K562 (cell line): ENCODE measurements around the gene PIK3CD. TPM values are rescaled to one million over a fixed set of nuclear protein-coding genes. Genes with fewer than 3 reads are reported as not detected.

Experiments
- ATAC-seq: fragments of 200-7000 bp; cut with Tn5 transposase; 3 replicates; pipeline ENCODE4 v1.9.1; 2020; ENCODE audit warnings: moderate library complexity
- BruUV-seq: library from RNA; stranded (reverse); fragments of 400-500 nt; replicated peaks from 2 replicates; lab custom pipeline; 2021; lab: Mats Ljungman, UMichigan
- CTCF ChIA-PET: fragments of 300-600 bp; formaldehyde crosslinking; extraction: SDS; loops from one replicate; lab custom pipeline; 2021; ENCODE audit warnings: low intra/inter-chr PET ratio; lab: Yijun Ruan, JAX
- POLR2A ChIA-PET: fragments of 300-600, 350-650 bp; sonication (Branson Sonifier 250); formaldehyde crosslinking; extraction: SDS; loops from one replicate; lab custom pipeline; 2021; ENCODE audit warnings: antibody characterized with exemption, inconsistent platforms; lab: Yijun Ruan, JAX
- DNase-seq, 4 experiments: peaks; one replicate each; pipeline versions ENCODE4 v3.0.0 to v3.0.0-alpha.2; 2011 to 2018; ENCODE audit warnings: low spot score in 3 of 4, mixed read lengths in 3 of 4; ENCODE audit errors: extremely low read depth in 1 of 4
- FAIRE-seq: peaks from 2 replicates; lab custom pipeline; 2011; peaks lifted over from hg19 to GRCh38; lab: Jason Lieb, UNC
- H2AFZ ChIP-seq: 2 replicates; pipeline ENCODE4 v1.6.0; 2011; ENCODE audit warnings: low read depth, low read length, control low read depth, inconsistent platforms
- H3K27ac ChIP-seq: fragments of 200-600 bp; 3 replicates; pipeline ENCODE4 v1.8.0; 2011; ENCODE audit warnings: low read depth, mild to moderate bottlenecking, control low read depth, inconsistent platforms, low read length, moderate library complexity, mixed read lengths; ENCODE audit errors: extremely low read depth
- H3K27me3 ChIP-seq, 2 experiments: fragments of 300-600 bp in 1 of 2; 2 replicates in 1 of 2; 3 replicates in 1 of 2; pipeline versions ENCODE4 v1.6.0 to v1.8.0; 2011; ENCODE audit warnings: inconsistent platforms in 2 of 2, low read length in 2 of 2, mild to moderate bottlenecking in 1 of 2, mixed read lengths in 1 of 2, moderate library complexity in 1 of 2; ENCODE audit not compliant: control insufficient read depth in 2 of 2, insufficient read depth in 2 of 2
- H3K36me3 ChIP-seq: fragments of 300-600 bp; 3 replicates; pipeline ENCODE4 v1.8.0; 2011; ENCODE audit warnings: mild to moderate bottlenecking, low read length, inconsistent platforms; ENCODE audit not compliant: control insufficient read depth, insufficient read depth
- H3K4me1 ChIP-seq, 2 experiments: fragments of 200-600 bp in 1 of 2; replicated peaks in 1 of 2; 2 replicates in 1 of 2; 3 replicates in 1 of 2; pipeline versions ENCODE4 v1.5.1 to v1.8.0; 2011; ENCODE audit warnings: inconsistent platforms in 2 of 2, low read length in 2 of 2, mild to moderate bottlenecking in 1 of 2, mixed read lengths in 1 of 2, moderate library complexity in 1 of 2; ENCODE audit not compliant: control insufficient read depth in 2 of 2, insufficient read depth in 2 of 2
- H3K4me2 ChIP-seq: 2 replicates; pipeline ENCODE4 v1.6.1; 2011; ENCODE audit warnings: low read length, control low read depth, inconsistent platforms, mixed read lengths; ENCODE audit not compliant: insufficient read depth
- H3K4me3 ChIP-seq: fragments of 200-600 bp; sonication (generic), shearing (Covaris generic); 2 replicates; pipeline ENCODE4 v1.5.1; 2016; ENCODE audit warnings: control low read depth, inconsistent platforms
- H3K79me2 ChIP-seq: fragments of 200-600 bp; 3 replicates; pipeline ENCODE4 v1.8.0; 2011; ENCODE audit warnings: low read length, inconsistent platforms; ENCODE audit not compliant: control insufficient read depth, insufficient read depth
- H3K9ac ChIP-seq, 2 experiments: 2 replicates each; pipeline versions ENCODE4 v1.6.0 to v1.6.1; 2011; ENCODE audit warnings: low read depth in 2 of 2, low read length in 2 of 2, control low read depth in 1 of 2, inconsistent platforms in 1 of 2, mild to moderate bottlenecking in 1 of 2, mixed read lengths in 1 of 2; ENCODE audit not compliant: insufficient read depth in 1 of 2
- H3K9me1 ChIP-seq: one replicate; pipeline ENCODE4 v1.6.0; 2011; ENCODE audit warnings: inconsistent platforms, mild to moderate bottlenecking, low read length, moderate library complexity; ENCODE audit not compliant: control insufficient read depth, insufficient read depth
- H3K9me3 ChIP-seq: replicated peaks from 2 replicates; pipeline ENCODE4 v1.5.1; 2011; ENCODE audit warnings: low read depth, low read length, inconsistent platforms; ENCODE audit not compliant: control insufficient read depth, insufficient read depth
- H4K20me1 ChIP-seq: replicated peaks from 2 replicates; pipeline ENCODE4 v1.6.1; 2011; ENCODE audit warnings: low read length, inconsistent platforms, mixed read lengths; ENCODE audit not compliant: control insufficient read depth, insufficient read depth
- DMBX1 ChIP-seq: fragments of 250-450 bp; sonication (Bioruptor Pico); IDR thresholded peaks from 2 replicates; pipeline ENCODE4 v1.8.0; 2022; ENCODE audit warnings: inconsistent platforms, mild to moderate bottlenecking, moderate library complexity, borderline replicate concordance
- ELF1 ChIP-seq: fragments of 200-800 bp; sonication (Bioruptor generic); IDR thresholded peaks from 2 replicates; pipeline ENCODE4 v1.6.1; 2016; ENCODE audit warnings: missing genetic modification characterization, missing compliant biosample characterization
- HDAC6 ChIP-seq: IDR thresholded peaks from 2 replicates; pipeline ENCODE4 v1.6.1; 2012; ENCODE audit warnings: low read depth, mild to moderate bottlenecking, control low read depth, inconsistent platforms, low read length, moderate library complexity
- HES1 ChIP-seq: fragments of 450-650 bp; IDR thresholded peaks from 2 replicates; pipeline ENCODE4 v1.6.1; 2016; ENCODE audit warnings: low read depth, mild to moderate bottlenecking, moderate library complexity
- HNRNPH1 ChIP-seq: fragments of 200-400 bp; formaldehyde crosslinking; optimal IDR thresholded peaks from 2 replicates; pipeline ENCODE3; 2017; ENCODE audit warnings: low read depth, mild to moderate bottlenecking, low read length, moderate library complexity
- NFIC ChIP-seq: fragments of 450-650 bp; IDR thresholded peaks from 2 replicates; pipeline ENCODE4 v1.6.1; 2017; ENCODE audit warnings: mild to moderate bottlenecking, inconsistent platforms
- NR4A1 ChIP-seq, 2 experiments: fragments of 250-450 bp in 1 of 2; fragments of 450-650 bp in 1 of 2; sonication (Bioruptor Pico) in 1 of 2; IDR thresholded peaks; 2 replicates each; pipeline versions ENCODE4 v1.4.0 to v1.6.1; 2016 to 2020; ENCODE audit warnings: mild to moderate bottlenecking in 2 of 2, missing compliant biosample characterization in 1 of 2, missing genetic modification characterization in 1 of 2, moderate library complexity in 1 of 2
- PCBP2 ChIP-seq: fragments of 200-400 bp; formaldehyde crosslinking; IDR thresholded peaks from 2 replicates; pipeline ENCODE4 v1.6.1; 2018; ENCODE audit warnings: low read length, low read depth, mild to moderate bottlenecking, moderate library complexity; ENCODE audit not compliant: poor library complexity, severe bottlenecking
- PRMT5 ChIP-seq: sonication (generic); formaldehyde crosslinking; IDR thresholded peaks from 2 replicates; pipeline ENCODE4 v1.5.0; 2020; ENCODE audit warnings: missing genetic modification reagents
- SRSF3 ChIP-seq: fragments of 200-400 bp; formaldehyde crosslinking; IDR thresholded peaks from 2 replicates; pipeline ENCODE4 v1.6.1; 2016; ENCODE audit warnings: mild to moderate bottlenecking, low read length, moderate library complexity; ENCODE audit not compliant: insufficient read depth
- ZNF655 ChIP-seq: fragments of 250-450 bp; sonication (Bioruptor Pico); IDR thresholded peaks from 2 replicates; pipeline ENCODE4 v1.5.0; 2021
- ZNF740 ChIP-seq, 3 experiments: fragments of 200-800 bp in 1 of 3; sonication (Bioruptor generic) in 1 of 3; sonication (generic) in 1 of 3; formaldehyde crosslinking in 1 of 3; IDR thresholded peaks; 2 replicates each; pipeline versions ENCODE4 v1.6.1 to v1.8.0; 2016 to 2022; ENCODE audit warnings: mild to moderate bottlenecking in 2 of 3, missing compliant biosample characterization in 2 of 3, missing genetic modification characterization in 2 of 3, missing genetic modification reagents in 1 of 3
- WGBS: fragments of 100-300 bp; shearing (Covaris generic); methylation state at CpG from one replicate; pipeline ENCODE4 v1.1.6; 2016; ENCODE audit warnings: low coverage, mixed read lengths; ENCODE audit not compliant: insufficient coverage; ENCODE audit errors: missing lambda C conversion rate; 5-methylcytosine and 5-hydroxymethylcytosine counted together
- in situ Hi-C: fragments of 300-500 bp; cut with MboI; formaldehyde crosslinking; loops from 4 replicates; pipeline ENCODE4 v1.15.0; 2018; ENCODE audit warnings: inconsistent platforms, mixed read lengths
- intact Hi-C: fragments of 100-400 bp; cut with micrococcal nuclease; formaldehyde crosslinking; loops from 2 replicates; pipeline ENCODE4 v1.14.2; 2022
- polyA plus RNA-seq, 8 experiments: library from polyadenylated mRNA; depleted of rRNA in 4 of 8; stranded (reverse) in 5 of 8; unstranded in 3 of 8; fragments of >200 nt; fragmentation: Nextera tagmentation in 2 of 8; fragmentation: Illumina TruSeq in 1 of 8; extraction: Ambion mirVana in 2 of 8; extraction: Trizol in 1 of 8; gene quantifications; 2 replicates each; pipeline versions ENCODE4 v1.2.1 to v1.2.3, GENCODE V29; 2011 to 2014; ENCODE audit warnings: inconsistent platforms in 1 of 8, missing spikeins in 1 of 8
- total RNA-seq, 7 experiments: library from RNA; depleted of rRNA in 6 of 7; stranded (reverse); fragments of >200 nt in 6 of 7; fragmentation: Illumina TruSeq in 2 of 7; extraction: Trizol in 2 of 7; gene quantifications; 2 replicates each; pipeline versions ENCODE4 v1.2.1 to v1.2.3, GENCODE V29; 2011 to 2021; ENCODE audit warnings: low replicate concordance in 1 of 7

Gene PIK3CD
- total and polyA plus RNA-seq, 9 of the 15 experiments (the other 6 are each of a cell fraction or from before 2014, with no cell fraction given): 1.8 to 20.8 (median 7.2) TPM

DNA sequence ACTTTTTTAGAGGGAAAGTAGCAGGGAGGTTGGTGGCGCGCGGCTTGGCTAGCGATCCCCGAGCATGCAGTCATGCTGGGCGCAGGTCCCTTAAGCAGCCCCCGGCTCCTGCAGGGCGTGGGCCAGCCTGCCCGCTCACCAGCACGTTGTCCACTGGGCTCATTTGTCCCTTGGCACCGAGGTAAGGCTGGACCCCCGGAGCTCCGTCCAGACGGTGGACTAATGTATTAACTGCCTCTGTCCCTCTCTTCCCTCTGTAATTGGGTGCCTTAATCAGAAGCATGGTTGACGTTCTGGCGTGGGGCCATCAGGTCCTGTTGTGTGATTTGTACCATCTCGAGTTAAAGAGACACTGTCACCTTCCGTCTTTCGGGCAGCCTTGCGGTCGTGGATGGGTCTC, 45.1 kb upstream of the PIK3CD start:
- Histone ChIP-seq H3K79me2 (no peaks in the 10 kb centered on the region), H4K20me1 (peaks cover 3% of the 10 kb centered on the region; the same call in 1 of the 2 replicates), H3K36me3 (peaks cover 97% of the 10 kb centered on the region; the same call in 2 of the 3 replicates), H2AFZ (no peak overlapping the region), H3K9me1 (peaks cover 3% of the 10 kb centered on the region), H3K9ac (0 out of 4 replicates have a peak overlapping the region, but pooled peaks of 1 of the 2 experiments have one; percentile 29), H3K27ac (no peak overlapping the region), H3K4me2 (no peak overlapping the region), H3K9me3 (no peaks in the 10 kb centered on the region), H3K4me1 (peaks cover 0 to 14% of the 10 kb centered on the region in 2 experiments; a peak in 1 of 5 replicates), H3K4me3 (no peak overlapping the region), H3K27me3 (no peaks in the 10 kb centered on the region)
- in situ Hi-C loops: no loop called here
- DNase-seq (no peak), FAIRE-seq (no peak), ATAC-seq (no peak)
- ChIA-PET CTCF (no interaction called here), POLR2A (interaction anchor here (3.0 kb wide), 1 partner anchor 9 kb away, joined by 17 read pairs; no protein-coding TSS in a partner anchor)
- intact Hi-C loops: no loop called here
- TF ChIP-seq NFIC (peak; percentile 20; the same call in 1 of the 2 replicates), PCBP2 (no peak), HDAC6 (no peak), ELF1 (tag) (no peak)
- WGBS: 93% methylated on average over 21 of the region's 21 CpGs
- BruUV-seq: no TSS peak

DNA sequence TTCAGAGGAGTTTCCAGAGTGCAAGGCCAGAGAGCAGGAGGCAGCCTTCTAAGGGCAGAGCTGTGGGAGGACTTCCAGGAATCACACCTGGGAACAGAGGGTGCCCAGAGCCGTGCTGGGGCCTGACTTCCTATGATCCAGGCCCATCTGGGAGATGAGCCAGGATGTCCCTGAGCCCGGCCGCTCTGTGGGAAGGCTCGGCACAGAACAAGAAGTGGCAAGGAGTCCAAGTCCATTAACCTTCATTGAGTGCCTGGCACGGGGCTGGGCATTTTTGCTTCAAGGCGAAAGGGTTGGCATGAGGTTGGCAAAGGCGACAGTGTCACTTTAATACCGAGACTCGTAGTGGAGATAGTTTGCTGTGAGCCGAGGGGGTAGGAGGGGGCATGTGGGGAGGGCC, 44.6 kb upstream of the PIK3CD start:
- no peak overlapping the region for H3K9ac ChIP-seq
- no peak for FAIRE-seq
- DNase-seq: no peak
- ChIA-PET CTCF (no interaction called here), POLR2A (interaction anchor here (3.0 kb wide), 1 partner anchor 9 kb away, joined by 17 read pairs; no protein-coding TSS in a partner anchor)
- 96% methylated on average over 9 of the region's 10 CpGs for WGBS
- peaks cover 3% of the 10 kb centered on the region for H3K9me1 ChIP-seq
- no peak for ATAC-seq
- no peak overlapping the region for H3K4me2 ChIP-seq
- no peak overlapping the region for H3K4me3 ChIP-seq
- BruUV-seq: no TSS peak
- no peaks in the 10 kb centered on the region for H3K79me2 ChIP-seq
- H3K4me1 ChIP-seq: peaks cover 0 to 14% of the 10 kb centered on the region in 2 experiments; a peak in 1 of 5 replicates
- intact Hi-C loops: no loop called here
- no peak overlapping the region for H3K27ac ChIP-seq
- H3K27me3 ChIP-seq: no peaks in the 10 kb centered on the region
- in situ Hi-C loops: no loop called here
- no peaks in the 10 kb centered on the region for H3K9me3 ChIP-seq
- peaks cover 97% of the 10 kb centered on the region; the same call in 2 of the 3 replicates for H3K36me3 ChIP-seq
- peaks cover under 1% of the 10 kb centered on the region; the same call in 1 of the 2 replicates for H4K20me1 ChIP-seq
- no peak overlapping the region for H2AFZ ChIP-seq
- TF ChIP-seq HNRNPH1: no peak
- TF ChIP-seq SRSF3: no peak
- no peak for TF ChIP-seq NR4A1 (CRISPR knock-in tag; IDR thresholded peaks at IDR 0.05)
- TF ChIP-seq NR4A1 (tag; IDR thresholded peaks at IDR 0.05): no peak
- no peak for TF ChIP-seq DMBX1 (CRISPR knock-in tag)
- no peak for TF ChIP-seq PRMT5 (CRISPR knock-in tag)
- TF ChIP-seq ZNF655 (CRISPR knock-in tag): no peak
- no peak for TF ChIP-seq HES1
- TF ChIP-seq ZNF740 (CRISPR knock-in tag; IDR thresholded peaks at IDR 0.05): no peak
- no peak for TF ChIP-seq ZNF740 (tag; IDR thresholded peaks at IDR 0.05)
